HG03060 (cell line): Measurements from ENCODE around the gene ETFB.

Source experiments
- ATAC-seq: cut with Tn5 transposase; IDR thresholded peaks from one replicate; pipeline ENCODE4 v1.9.1; 2021; ENCODE audit warnings: low read depth, moderate number of reproducible peaks; ENCODE audit not compliant: unreplicated experiment

Gene ETFB

GRCh38 chr19:51375504-51376221, 9.5 kb upstream of the ETFB start:
- no peak for ATAC-seq

GRCh38 chr19:51372649-51373504, 6.7 kb upstream of the ETFB start, which contains the start of gene NKG7:
NKG7 (minus strand) TSS chr19:51372654; CDS start chr19:51372535, 119 bp downstream.
- ATAC-seq: no peak

- no peak for ATAC-seq
Observed at GRCh38 chr19:51372021-51372648, 5.9 kb upstream of the ETFB start.

- no peak for ATAC-seq
Observed at GRCh38 chr19:51371186-51371690, 5.0 kb upstream of the ETFB start.

GRCh38 chr19:51370230-51370629, 4.0 kb upstream of the ETFB start:
- no peak for ATAC-seq

- no peak for ATAC-seq
Observed at GRCh38 chr19:51368366-51369282, 2.4 kb upstream of the ETFB start, which contains the start of gene CLDND2. CLDND2 (minus strand) TSS chr19:51369003; CDS start chr19:51368577, 426 bp downstream.

GRCh38 chr19:51367565-51368365, 1.6 kb upstream of the ETFB start:
- peak; percentile 41 for ATAC-seq

- no peak for ATAC-seq
Observed at GRCh38 chr19:51367255-51367564, 1.0 kb upstream of the ETFB start.

- ATAC-seq: peak; percentile 32
Observed at GRCh38 chr19:51366389-51367254, 434 bp upstream of the ETFB start.

- ATAC-seq: no peak
Observed at GRCh38 chr19:51365211-51365964, 800 bp downstream of the ETFB start.

GRCh38 chr19:51364200-51365106, 1.7 kb downstream of the ETFB start:
- no peak for ATAC-seq

- ATAC-seq: no peak
Observed at GRCh38 chr19:51361239-51361638, 4.9 kb downstream of the ETFB start.

- ATAC-seq: no peak
Observed at GRCh38 chr19:51359294-51359693, 6.9 kb downstream of the ETFB start.

- no peak for ATAC-seq
Observed at GRCh38 chr19:51357952-51358351, 8.2 kb downstream of the ETFB start.

- no peak for ATAC-seq
Observed at GRCh38 chr19:51356159-51356801, 9.9 kb downstream of the ETFB start.

GRCh38 chr19:51354742-51355148, 11.4 kb downstream of the ETFB start:
- no peak for ATAC-seq
